ENCODE data around the gene SARDH.

SARDH gene

DNA sequence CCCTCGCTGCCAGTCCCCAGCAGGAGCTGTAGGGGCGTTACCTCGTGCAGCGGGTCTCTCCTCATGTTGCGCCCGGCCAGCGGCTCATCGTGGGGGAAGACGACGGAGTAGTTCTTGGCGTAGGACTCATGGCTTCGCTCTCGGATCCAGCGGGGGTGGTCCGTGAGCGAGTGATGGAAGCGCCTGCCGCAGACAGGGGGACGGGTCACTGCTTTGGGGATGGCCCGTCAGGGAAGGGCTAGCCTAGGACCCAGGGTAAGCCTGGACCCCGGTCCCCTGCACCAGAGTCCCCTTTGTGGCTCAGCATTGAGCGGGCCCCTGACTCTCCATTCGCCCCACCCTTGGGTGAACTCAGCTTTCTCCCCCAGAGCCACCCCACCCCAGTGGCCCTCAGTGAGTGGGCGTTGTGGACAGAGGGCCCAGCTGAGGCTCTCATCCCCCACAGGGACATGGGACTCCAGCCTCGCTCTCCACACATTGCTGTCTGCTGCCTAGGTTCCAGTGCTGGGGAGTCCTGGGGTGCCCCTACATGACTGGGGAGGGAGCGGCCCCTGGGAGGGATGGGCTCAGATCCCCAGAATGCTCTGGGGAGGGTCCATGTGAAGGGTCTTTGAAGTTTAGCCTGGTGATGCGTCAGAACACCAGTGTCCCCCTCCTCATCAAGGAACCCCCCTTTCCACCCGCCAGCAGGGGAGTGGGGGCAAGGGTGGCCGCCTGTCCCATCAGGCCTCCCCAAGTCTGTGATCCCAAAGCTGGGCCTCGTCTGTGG, 29.7 kb downstream of the SARDH start:
- Histone ChIP-seq H3K27ac (ENCODE audit: low read depth, low read length) (peak overlapping the region; percentile 86), H3K4me2 (ENCODE audit: low read length) (peak overlapping the region; percentile 77), H3K27me3 (ENCODE audit: control insufficient read depth, low read length) (no peaks in the 10 kb centered on the region), H3K9me2 (replicated peaks; ENCODE audit: control insufficient read depth, low read length) (no peaks in the 10 kb centered on the region), H3K36me3 (ENCODE audit: control insufficient read depth, low read length) (no peaks in the 10 kb centered on the region), H3K79me2 (ENCODE audit: control insufficient read depth, low read length) (no peaks in the 10 kb centered on the region), H3K4me1 (ENCODE audit: control insufficient read depth, low read length) (peaks cover 100% of the 10 kb centered on the region), H3K9me3 (ENCODE audit: control insufficient read depth, insufficient read depth, low read length) (no peaks in the 10 kb centered on the region), H3F3A (ENCODE audit: control insufficient read depth, insufficient read depth) (peaks cover 20% of the 10 kb centered on the region), H3K4me3 (ENCODE audit: low read length) (peak overlapping the region; percentile 58), H4K20me1 (ENCODE audit: control insufficient read depth, insufficient read depth, low read depth, low read length) (no peaks in the 10 kb centered on the region)
- TF ChIP-seq EZH2phosphoT487 (IDR thresholded peaks at IDR 0.05; ENCODE audit: borderline replicate concordance, low read length) = no peak
- TF ChIP-seq, protein P1, sequence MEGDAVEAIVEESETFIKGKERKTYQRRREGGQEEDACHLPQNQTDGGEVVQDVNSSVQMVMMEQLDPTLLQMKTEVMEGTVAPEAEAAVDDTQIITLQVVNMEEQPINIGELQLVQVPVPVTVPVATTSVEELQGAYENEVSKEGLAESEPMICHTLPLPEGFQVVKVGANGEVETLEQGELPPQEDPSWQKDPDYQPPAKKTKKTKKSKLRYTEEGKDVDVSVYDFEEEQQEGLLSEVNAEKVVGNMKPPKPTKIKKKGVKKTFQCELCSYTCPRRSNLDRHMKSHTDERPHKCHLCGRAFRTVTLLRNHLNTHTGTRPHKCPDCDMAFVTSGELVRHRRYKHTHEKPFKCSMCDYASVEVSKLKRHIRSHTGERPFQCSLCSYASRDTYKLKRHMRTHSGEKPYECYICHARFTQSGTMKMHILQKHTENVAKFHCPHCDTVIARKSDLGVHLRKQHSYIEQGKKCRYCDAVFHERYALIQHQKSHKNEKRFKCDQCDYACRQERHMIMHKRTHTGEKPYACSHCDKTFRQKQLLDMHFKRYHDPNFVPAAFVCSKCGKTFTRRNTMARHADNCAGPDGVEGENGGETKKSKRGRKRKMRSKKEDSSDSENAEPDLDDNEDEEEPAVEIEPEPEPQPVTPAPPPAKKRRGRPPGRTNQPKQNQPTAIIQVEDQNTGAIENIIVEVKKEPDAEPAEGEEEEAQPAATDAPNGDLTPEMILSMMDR (IDR thresholded peaks at IDR 0.05; ENCODE audit: low read depth, low read length, poor library complexity, severe bottlenecking) = no peak

GRCh38 chr9:133707763-133708245, 30.3 kb downstream of the SARDH start:
- Histone ChIP-seq H3K9me2 (replicated peaks; ENCODE audit: control insufficient read depth, low read length) (no peaks in the 10 kb centered on the region), H3F3A (ENCODE audit: control insufficient read depth, insufficient read depth) (peaks cover 20% of the 10 kb centered on the region), H3K4me3 (ENCODE audit: low read length) (no peak overlapping the region), H3K4me1 (ENCODE audit: control insufficient read depth, low read length) (peaks cover 100% of the 10 kb centered on the region), H3K9me3 (ENCODE audit: control insufficient read depth, insufficient read depth, low read length) (no peaks in the 10 kb centered on the region), H3K36me3 (ENCODE audit: control insufficient read depth, low read length) (no peaks in the 10 kb centered on the region), H3K27me3 (ENCODE audit: control insufficient read depth, low read length) (no peaks in the 10 kb centered on the region), H3K4me2 (ENCODE audit: low read length) (peak overlapping the region; percentile 26), H3K27ac (ENCODE audit: low read depth, low read length) (no peak overlapping the region), H4K20me1 (ENCODE audit: control insufficient read depth, insufficient read depth, low read depth, low read length) (no peaks in the 10 kb centered on the region), H3K79me2 (ENCODE audit: control insufficient read depth, low read length) (no peaks in the 10 kb centered on the region)
- TF ChIP-seq EZH2phosphoT487 (IDR thresholded peaks at IDR 0.05; ENCODE audit: borderline replicate concordance, low read length) = no peak
- TF ChIP-seq, protein P1 (IDR thresholded peaks at IDR 0.05; ENCODE audit: low read depth, low read length, poor library complexity, severe bottlenecking) = no peak

GRCh38 chr9:133707065-133707762, 30.9 kb downstream of the SARDH start:
- peaks cover 100% of the 10 kb centered on the region for H3K4me1 ChIP-seq (ENCODE audit: control insufficient read depth, low read length)
- H3K79me2 ChIP-seq (ENCODE audit: control insufficient read depth, low read length) = no peaks in the 10 kb centered on the region
- peaks cover 20% of the 10 kb centered on the region for H3F3A ChIP-seq (ENCODE audit: control insufficient read depth, insufficient read depth)
- H3K27me3 ChIP-seq (ENCODE audit: control insufficient read depth, low read length) = no peaks in the 10 kb centered on the region
- no peaks in the 10 kb centered on the region for H3K9me2 ChIP-seq (replicated peaks; ENCODE audit: control insufficient read depth, low read length)
- no peaks in the 10 kb centered on the region for H3K36me3 ChIP-seq (ENCODE audit: control insufficient read depth, low read length)
- H3K4me3 ChIP-seq (ENCODE audit: low read length) = no peak overlapping the region
- H4K20me1 ChIP-seq (ENCODE audit: control insufficient read depth, insufficient read depth, low read depth, low read length) = no peaks in the 10 kb centered on the region
- peak overlapping the region; percentile 26 for H3K4me2 ChIP-seq (ENCODE audit: low read length)
- TF ChIP-seq, protein P1 (IDR thresholded peaks at IDR 0.05; ENCODE audit: low read depth, low read length, poor library complexity, severe bottlenecking) = no peak
- TF ChIP-seq EZH2phosphoT487 (IDR thresholded peaks at IDR 0.05; ENCODE audit: borderline replicate concordance, low read length) = no peak
- 0 out of 2 replicates have a peak overlapping the region, but pooled peaks have one; percentile 15 for H3K27ac ChIP-seq (ENCODE audit: low read depth, low read length)
- H3K9me3 ChIP-seq (ENCODE audit: control insufficient read depth, insufficient read depth, low read length) = no peaks in the 10 kb centered on the region
